GM11168 (cell line): ENCODE data around the gene ZNF212.

Source experiments
- in situ Hi-C: fragments of 300-500 bp; cut with MboI; formaldehyde crosslinking; loops from one replicate; pipeline ENCODE4 v1.12.0; 2022; ENCODE audit warnings: low sequenced_read_pairs; ENCODE audit not compliant: unreplicated experiment

The ZNF212 gene

GRCh38 chr7:149284343-149284742 lies 44.9 kb downstream of the ZNF212 start:
- in situ Hi-C loops = no loop called here

- in situ Hi-C loops = no loop called here
Measured at GRCh38 chr7:149284850-149285585, 45.6 kb downstream of the ZNF212 start.

GRCh38 chr7:149285603-149286002 lies 46.2 kb downstream of the ZNF212 start:
- in situ Hi-C loops = no loop called here

GRCh38 chr7:149286811-149287400 lies 47.5 kb downstream of the ZNF212 start:
- in situ Hi-C loops = no loop called here

DNA sequence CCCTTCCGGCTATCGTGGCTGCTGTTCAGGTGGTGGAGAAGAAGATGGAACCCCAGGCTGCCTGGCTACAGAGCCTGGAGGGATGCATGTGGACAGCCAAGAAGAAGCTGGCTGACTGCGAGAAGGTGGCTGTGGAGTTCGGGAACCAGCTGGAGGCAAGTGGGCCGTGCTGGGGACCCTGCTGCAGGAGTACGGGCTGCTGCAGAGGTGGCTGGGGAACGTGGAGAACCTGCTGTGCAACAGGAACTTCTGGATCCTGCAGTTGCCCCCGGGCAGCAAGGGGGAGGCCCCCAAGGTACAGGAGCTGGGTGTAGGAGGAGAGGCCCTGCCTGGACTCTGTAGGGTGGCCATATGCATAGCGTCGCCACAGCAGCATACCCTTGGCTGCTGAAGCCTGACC lies 48.2 kb downstream of the ZNF212 start:
- in situ Hi-C loops = no loop called here

- in situ Hi-C loops = no loop called here
Measured at GRCh38 chr7:149289262-149289661, 49.8 kb downstream of the ZNF212 start.

GRCh38 chr7:149289856-149290255 lies 50.4 kb downstream of the ZNF212 start:
- in situ Hi-C loops = no loop called here

GRCh38 chr7:149291036-149291780 lies 51.8 kb downstream of the ZNF212 start:
- in situ Hi-C loops = no loop called here

GRCh38 chr7:149291781-149292461 lies 52.5 kb downstream of the ZNF212 start:
- in situ Hi-C loops = no loop called here

DNA sequence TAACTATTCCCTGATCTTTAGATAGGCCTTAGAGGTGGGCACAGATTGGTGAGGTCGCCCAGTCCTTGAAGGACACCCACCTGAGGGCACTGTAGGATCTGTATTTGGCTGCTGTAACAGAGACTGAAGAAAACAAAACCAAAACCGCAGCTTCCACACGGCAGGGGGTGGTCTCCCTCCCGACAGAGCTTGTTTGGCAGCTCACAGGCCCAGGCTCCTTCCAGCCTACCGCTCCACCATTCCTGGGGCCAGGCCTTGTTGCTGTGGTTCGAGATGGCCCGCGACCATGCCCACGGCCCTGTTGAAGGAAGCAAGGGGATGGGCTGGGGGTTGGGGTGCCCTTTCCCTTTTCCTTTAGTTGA lies 53.0 kb downstream of the ZNF212 start:
- in situ Hi-C loops = no loop called here

GRCh38 chr7:149293338-149293737 lies 53.9 kb downstream of the ZNF212 start:
- in situ Hi-C loops = no loop called here

- in situ Hi-C loops = no loop called here
Measured at GRCh38 chr7:149293946-149294633, 54.6 kb downstream of the ZNF212 start.

- in situ Hi-C loops = no loop called here
Measured at GRCh38 chr7:149294634-149295480, 55.4 kb downstream of the ZNF212 start.

DNA sequence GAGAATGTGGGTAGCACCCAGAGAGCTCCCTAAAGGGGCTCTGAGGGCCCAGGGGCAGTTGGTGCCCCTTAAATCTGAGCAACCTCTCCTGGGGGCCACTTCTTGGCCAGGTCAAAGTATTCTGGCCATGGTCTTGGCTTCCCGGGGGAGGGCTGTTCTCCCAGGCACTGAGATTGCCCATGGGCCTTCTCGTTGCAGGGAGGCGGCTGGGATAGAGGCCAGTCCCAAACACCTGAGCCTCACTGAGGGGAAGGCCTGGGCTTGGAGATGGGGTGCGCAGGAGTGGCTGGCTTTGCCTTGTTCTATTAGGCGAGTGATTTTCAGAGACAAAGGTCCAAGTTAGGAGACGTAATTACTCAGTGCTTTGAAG lies 56.0 kb downstream of the ZNF212 start:
- in situ Hi-C loops = no loop called here

DNA sequence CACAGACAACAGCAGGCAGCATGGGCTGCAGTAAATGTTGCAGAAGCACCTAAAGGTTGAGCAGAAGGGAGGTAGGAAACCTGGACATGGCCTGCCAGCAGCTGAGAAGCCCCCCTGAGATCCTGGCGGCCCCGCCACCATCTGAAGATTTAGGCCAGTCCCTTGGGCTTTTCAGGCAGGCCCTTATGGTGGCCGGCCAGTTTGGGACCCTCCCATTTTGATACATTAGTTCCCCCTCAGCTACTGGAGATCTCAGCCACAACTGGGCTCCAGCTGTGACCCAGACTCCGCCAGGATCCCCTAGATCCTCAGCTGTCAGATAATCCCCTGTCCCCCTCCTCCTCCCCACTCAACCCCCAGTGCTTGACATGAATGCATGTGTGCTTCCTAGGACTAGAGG lies 56.9 kb downstream of the ZNF212 start:
- in situ Hi-C loops = no loop called here

GRCh38 chr7:149297034-149297755 lies 57.7 kb downstream of the ZNF212 start:
- in situ Hi-C loops = no loop called here

GRCh38 chr7:149300620-149301285 lies 61.3 kb downstream of the ZNF212 start:
- in situ Hi-C loops = no loop called here

DNA sequence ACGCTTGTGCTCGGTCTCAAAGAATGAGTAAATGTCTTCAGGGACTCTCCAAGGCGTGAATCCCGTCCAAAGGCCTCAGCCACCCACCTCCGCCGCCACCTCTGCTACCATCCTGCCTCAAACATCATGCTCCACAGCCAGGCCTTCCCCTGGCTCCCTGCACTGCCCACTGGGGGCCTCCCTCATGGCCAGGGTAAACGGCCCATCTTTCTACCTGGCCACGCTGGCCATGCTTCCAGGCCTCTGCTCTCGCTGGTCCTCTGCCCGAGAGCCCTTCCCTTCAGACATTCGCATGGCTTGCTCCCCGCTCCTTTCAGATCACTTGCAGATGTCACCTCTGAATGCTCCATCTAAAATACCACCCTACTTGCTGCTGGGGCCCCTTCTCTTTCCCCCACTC lies 62.8 kb downstream of the ZNF212 start:
- in situ Hi-C loops = no loop called here
